OCI-LY7 (cell line): Measurements from ENCODE around the gene CIDEA. TPM values are rescaled to one million over a fixed set of nuclear protein-coding genes. Genes with fewer than 3 reads are reported as not detected.

ENCODE experiments used
- BruUV-seq: library from RNA; stranded (reverse); fragments of 400-500 nt; replicated peaks from 2 replicates; lab custom pipeline; 2021; lab: Mats Ljungman, UMichigan
- CTCF ChIA-PET: fragments of 300-600 bp; sonication (Branson Sonifier 250); formaldehyde crosslinking; loops from one replicate; lab custom pipeline; 2022; ENCODE audit warnings: antibody characterized with exemption; ENCODE audit not compliant: unreplicated experiment; lab: Charles Lee
- POLR2A ChIA-PET: fragments of 300-600 bp; sonication (Branson Sonifier 250); formaldehyde crosslinking; loops from one replicate; lab custom pipeline; 2022; ENCODE audit warnings: antibody characterized with exemption; lab: Charles Lee
- DNase-seq: peaks from one replicate; pipeline ENCODE4 v3.0.0-alpha.2; 2015; ENCODE audit warnings: low spot score
- H2AFZ ChIP-seq: fragments of 200-600 bp; sonication (generic), shearing (Covaris generic); 2 replicates; pipeline ENCODE4 v1.6.1; 2014; ENCODE audit warnings: mild to moderate bottlenecking, antibody characterized with exemption, low read length, moderate library complexity
- H3K27ac ChIP-seq: fragments of 200-600 bp; sonication (generic); 2 replicates; pipeline ENCODE4 v1.5.1; 2014; ENCODE audit warnings: mixed run types, low read depth, mild to moderate bottlenecking, moderate library complexity, low read length, inconsistent platforms; ENCODE audit not compliant: poor library complexity, severe bottlenecking
- H3K36me3 ChIP-seq: fragments of 200-600 bp; sonication (generic); 2 replicates; pipeline ENCODE4 v1.6.1; 2014; ENCODE audit warnings: mild to moderate bottlenecking, antibody characterized with exemption, low read length, moderate library complexity, mixed read lengths; ENCODE audit not compliant: insufficient read depth
- H3K4me1 ChIP-seq: fragments of 200-600 bp; sonication (generic); 2 replicates; pipeline ENCODE4 v1.5.1; 2014; ENCODE audit warnings: mild to moderate bottlenecking, low read length; ENCODE audit not compliant: insufficient read depth, poor library complexity, severe bottlenecking
- H3K4me2 ChIP-seq: fragments of 200-600 bp; sonication (generic); 2 replicates; pipeline ENCODE4 v1.6.1; 2014; ENCODE audit warnings: mild to moderate bottlenecking, low read length
- H3K4me3 ChIP-seq: fragments of 200-600 bp; sonication (generic); 2 replicates; pipeline ENCODE4 v1.5.1; 2014; ENCODE audit warnings: mild to moderate bottlenecking, low read depth, low read length; ENCODE audit not compliant: poor library complexity, severe bottlenecking
- H3K79me2 ChIP-seq: fragments of 200-600 bp; sonication (generic); 2 replicates; pipeline ENCODE4 v1.6.1; 2016; ENCODE audit warnings: low read depth, mild to moderate bottlenecking, low read length, moderate library complexity, mixed read lengths; ENCODE audit not compliant: insufficient read depth
- H3K9me2 ChIP-seq: fragments of 200-600 bp; sonication (generic); 2 replicates; pipeline ENCODE4 v1.6.1; 2016; ENCODE audit warnings: mild to moderate bottlenecking, low read length, mixed read lengths; ENCODE audit not compliant: insufficient read depth
- H3K9me3 ChIP-seq: fragments of 200-600 bp; sonication (generic); 2 replicates; pipeline ENCODE4 v1.6.1; 2014; ENCODE audit warnings: mild to moderate bottlenecking, mixed run types, low read length, mixed read lengths
- H4K20me1 ChIP-seq: fragments of 200-600 bp; sonication (generic); 2 replicates; pipeline ENCODE4 v1.6.1; 2014; ENCODE audit warnings: mild to moderate bottlenecking, antibody characterized with exemption, low read length, moderate library complexity, mixed read lengths; ENCODE audit not compliant: insufficient read depth
- EZH2phosphoT487 ChIP-seq: fragments of 200-600 bp; sonication (generic); IDR thresholded peaks from 2 replicates; pipeline ENCODE4 v1.6.1; 2018; ENCODE audit warnings: low read depth, borderline replicate concordance, mild to moderate bottlenecking, mixed run types, antibody characterized with exemption, low read length, moderate library complexity, mixed read lengths
- intact Hi-C: fragments of 100-400 bp; cut with micrococcal nuclease; formaldehyde crosslinking; loops from one replicate; pipeline ENCODE4 v1.10.0; 2022; ENCODE audit not compliant: unreplicated experiment
- total RNA-seq, 2 experiments: library from RNA; depleted of rRNA in 1 of 2; stranded (reverse); fragments of >200 nt in 1 of 2; shearing (Covaris generic) in 1 of 2; gene quantifications; 2 replicates each; pipeline ENCODE4 v1.2.3, GENCODE V29; 2014 to 2022
- TF ChIP-seq, protein P1 (sequence below): fragments of 200-600 bp; sonication (generic); conservative IDR thresholded peaks from 2 replicates; pipeline ENCODE4 v1.5.1; 2014; ENCODE audit warnings: mild to moderate bottlenecking, antibody characterized with exemption, low read length, moderate library complexity, mixed read lengths

The CIDEA gene
- total RNA-seq, 2 experiments from 2014 or later = not detected

DNA sequence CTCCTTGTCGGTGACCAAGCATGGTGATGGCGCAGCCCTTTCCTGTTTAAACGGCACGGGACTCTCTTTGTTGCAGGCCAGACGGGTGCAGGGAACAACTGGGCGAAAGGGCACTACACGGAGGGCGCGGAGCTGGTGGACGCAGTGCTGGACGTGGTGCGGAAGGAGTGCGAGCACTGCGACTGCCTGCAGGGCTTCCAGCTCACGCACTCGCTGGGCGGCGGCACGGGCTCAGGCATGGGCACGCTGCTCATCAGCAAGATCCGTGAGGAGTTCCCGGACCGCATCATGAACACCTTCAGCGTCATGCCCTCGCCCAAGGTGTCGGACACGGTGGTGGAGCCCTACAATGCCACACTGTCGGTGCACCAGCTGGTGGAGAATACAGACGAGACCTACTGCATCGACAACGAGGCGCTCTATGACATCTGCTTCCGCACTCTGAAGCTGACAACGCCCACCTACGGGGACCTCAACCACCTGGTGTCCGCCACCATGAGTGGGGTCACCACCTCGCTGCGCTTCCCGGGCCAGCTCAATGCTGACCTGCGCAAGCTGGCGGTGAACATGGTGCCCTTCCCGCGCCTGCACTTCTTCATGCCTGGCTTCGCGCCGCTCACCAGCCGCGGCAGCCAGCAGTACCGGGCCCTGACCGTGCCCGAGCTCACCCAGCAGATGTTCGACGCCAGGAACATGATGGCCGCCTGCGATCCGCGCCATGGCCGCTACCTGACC, 71.0 kb downstream of the CIDEA start:
- no peak for TF ChIP-seq EZH2phosphoT487
- TF ChIP-seq, protein P1, sequence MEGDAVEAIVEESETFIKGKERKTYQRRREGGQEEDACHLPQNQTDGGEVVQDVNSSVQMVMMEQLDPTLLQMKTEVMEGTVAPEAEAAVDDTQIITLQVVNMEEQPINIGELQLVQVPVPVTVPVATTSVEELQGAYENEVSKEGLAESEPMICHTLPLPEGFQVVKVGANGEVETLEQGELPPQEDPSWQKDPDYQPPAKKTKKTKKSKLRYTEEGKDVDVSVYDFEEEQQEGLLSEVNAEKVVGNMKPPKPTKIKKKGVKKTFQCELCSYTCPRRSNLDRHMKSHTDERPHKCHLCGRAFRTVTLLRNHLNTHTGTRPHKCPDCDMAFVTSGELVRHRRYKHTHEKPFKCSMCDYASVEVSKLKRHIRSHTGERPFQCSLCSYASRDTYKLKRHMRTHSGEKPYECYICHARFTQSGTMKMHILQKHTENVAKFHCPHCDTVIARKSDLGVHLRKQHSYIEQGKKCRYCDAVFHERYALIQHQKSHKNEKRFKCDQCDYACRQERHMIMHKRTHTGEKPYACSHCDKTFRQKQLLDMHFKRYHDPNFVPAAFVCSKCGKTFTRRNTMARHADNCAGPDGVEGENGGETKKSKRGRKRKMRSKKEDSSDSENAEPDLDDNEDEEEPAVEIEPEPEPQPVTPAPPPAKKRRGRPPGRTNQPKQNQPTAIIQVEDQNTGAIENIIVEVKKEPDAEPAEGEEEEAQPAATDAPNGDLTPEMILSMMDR = no peak
- BruUV-seq = no TSS peak
- CTCF ChIA-PET = no interaction called here
- Histone ChIP-seq H3K9me2 (no peaks in the 10 kb centered on the region), H3K4me1 (peaks cover 14% of the 10 kb centered on the region), H3K27ac (no peak overlapping the region), H4K20me1 (no peaks in the 10 kb centered on the region), H2AFZ (no peak overlapping the region), H3K36me3 (peaks cover 64% of the 10 kb centered on the region), H3K9me3 (no peaks in the 10 kb centered on the region), H3K4me3 (no peak overlapping the region), H3K79me2 (no peaks in the 10 kb centered on the region), H3K4me2 (no peak overlapping the region)
- intact Hi-C loops = no loop called here
- DNase-seq = no peak
- POLR2A ChIA-PET = interaction anchor here (0.6 to 0.7 kb wide), 2 partner anchors 13 to 40 kb away, joined by 3 to 6 read pairs; no protein-coding TSS in a partner anchor

DNA sequence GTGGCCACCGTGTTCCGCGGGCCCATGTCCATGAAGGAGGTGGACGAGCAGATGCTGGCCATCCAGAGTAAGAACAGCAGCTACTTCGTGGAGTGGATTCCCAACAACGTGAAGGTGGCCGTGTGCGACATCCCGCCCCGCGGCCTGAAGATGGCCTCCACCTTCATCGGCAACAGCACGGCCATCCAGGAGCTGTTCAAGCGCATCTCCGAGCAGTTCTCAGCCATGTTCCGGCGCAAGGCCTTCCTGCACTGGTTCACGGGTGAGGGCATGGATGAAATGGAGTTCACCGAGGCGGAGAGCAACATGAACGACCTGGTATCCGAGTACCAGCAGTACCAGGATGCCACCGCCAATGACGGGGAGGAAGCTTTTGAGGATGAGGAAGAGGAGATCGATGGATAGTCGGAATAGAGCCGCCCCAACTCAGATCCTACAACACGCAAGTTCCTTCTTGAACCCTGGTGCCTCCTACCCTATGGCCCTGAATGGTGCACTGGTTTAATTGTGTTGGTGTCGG, 71.6 kb downstream of the CIDEA start:
- Histone ChIP-seq H3K79me2 (no peaks in the 10 kb centered on the region), H3K27ac (no peak overlapping the region), H3K4me1 (peaks cover 12% of the 10 kb centered on the region), H3K9me3 (no peaks in the 10 kb centered on the region), H4K20me1 (no peaks in the 10 kb centered on the region), H3K4me2 (no peak overlapping the region), H2AFZ (no peak overlapping the region), H3K4me3 (no peak overlapping the region), H3K36me3 (peaks cover 64% of the 10 kb centered on the region), H3K9me2 (no peaks in the 10 kb centered on the region)
- BruUV-seq = no TSS peak
- intact Hi-C loops = no loop called here
- TF ChIP-seq, protein P1 = no peak
- TF ChIP-seq EZH2phosphoT487 = no peak
- ChIA-PET CTCF (no interaction called here), POLR2A (no interaction called here)
- DNase-seq = no peak
